HepG2 (cell line): ENCODE results near the gene SMYD4. TPM values are rescaled to one million over a fixed set of nuclear protein-coding genes. Genes with fewer than 3 reads are reported as not detected.

Experiments used
- ELF4 ChIP-seq: sonication (generic); formaldehyde crosslinking; IDR thresholded peaks from 2 replicates; pipeline ENCODE4 v1.5.0; 2020; ENCODE audit warnings: missing genetic modification reagents, mild to moderate bottlenecking, moderate library complexity, borderline replicate concordance
- FOXP1 ChIP-seq, 2 experiments: fragments of 450-650 bp in 1 of 2; IDR thresholded peaks; 2 replicates each; pipeline ENCODE4 v1.6.1; 2017 to 2018; ENCODE audit warnings: antibody characterized with exemption in 1 of 2
- GZF1 ChIP-seq: sonication (generic); formaldehyde crosslinking; IDR thresholded peaks from 2 replicates; pipeline ENCODE4 v1.5.1; 2020; ENCODE audit warnings: mild to moderate bottlenecking, missing genetic modification reagents
- KLF12 ChIP-seq: sonication (generic); formaldehyde crosslinking; IDR thresholded peaks from 2 replicates; pipeline ENCODE4 v1.4.0; 2020; ENCODE audit warnings: missing genetic modification reagents, borderline replicate concordance
- RBAK ChIP-seq: sonication (generic); formaldehyde crosslinking; IDR thresholded peaks from 2 replicates; pipeline ENCODE4 v1.5.1; 2020; ENCODE audit warnings: mild to moderate bottlenecking, missing genetic modification reagents
- SMARCE1 ChIP-seq: fragments of 450-650 bp; IDR thresholded peaks from 2 replicates; pipeline ENCODE4 v1.6.1; 2017; ENCODE audit warnings: borderline replicate concordance
- XRCC5 ChIP-seq: fragments of 200-400 bp; formaldehyde crosslinking; optimal IDR thresholded peaks from 2 replicates; pipeline ENCODE3; 2017; ENCODE audit warnings: mild to moderate bottlenecking, low read length
- ZNF333 ChIP-seq: sonication (generic); formaldehyde crosslinking; IDR thresholded peaks from 2 replicates; pipeline ENCODE4 v1.4.0; 2020; ENCODE audit warnings: mild to moderate bottlenecking, missing genetic modification reagents, borderline replicate concordance
- ZNF496 ChIP-seq: sonication (generic); formaldehyde crosslinking; IDR thresholded peaks from 2 replicates; pipeline ENCODE4 v1.8.1; 2023; ENCODE audit warnings: mild to moderate bottlenecking, moderate library complexity, missing genetic modification reagents; ENCODE audit not compliant: insufficient replicate concordance
- ZNF549 ChIP-seq: sonication (generic); formaldehyde crosslinking; IDR thresholded peaks from 2 replicates; pipeline ENCODE4 v1.5.0; 2020; ENCODE audit warnings: missing genetic modification reagents
- ZNF790 ChIP-seq: sonication (generic); formaldehyde crosslinking; IDR thresholded peaks from 2 replicates; pipeline ENCODE4 v1.8.0; 2022; ENCODE audit warnings: missing genetic modification reagents, mild to moderate bottlenecking, borderline replicate concordance
- ZSCAN25 ChIP-seq: sonication (generic); formaldehyde crosslinking; IDR thresholded peaks from 2 replicates; pipeline ENCODE4 v1.8.0; 2022; ENCODE audit warnings: mild to moderate bottlenecking, missing genetic modification reagents
- polyA plus RNA-seq, 8 experiments: library from polyadenylated mRNA; depleted of rRNA in 3 of 8; stranded (reverse) in 7 of 8; unstranded in 1 of 8; fragments of >200 nt; fragmentation: Illumina TruSeq in 4 of 8; extraction: Trizol in 4 of 8; gene quantifications; 2 replicates each; pipeline versions ENCODE4 v1.2.1 to v1.2.3, GENCODE V29; 2011 to 2016; ENCODE audit warnings: low read depth in 4 of 8, missing spikeins in 1 of 8, mixed read lengths in 1 of 8; ENCODE audit not compliant: insufficient read depth in 1 of 8
- total RNA-seq, 5 experiments: library from RNA; depleted of rRNA; stranded (reverse); fragments of >200 nt; fragmentation: Illumina TruSeq; extraction: Trizol; gene quantifications; 2 replicates each; pipeline ENCODE4 v1.2.3, GENCODE V29; 2016; ENCODE audit warnings: low read depth in 1 of 5
- TF ChIP-seq, protein P1 (sequence below): sonication (generic); formaldehyde crosslinking; IDR thresholded peaks from 2 replicates; pipeline ENCODE4 v1.5.0; 2020; ENCODE audit warnings: missing genetic modification reagents
- TF ChIP-seq, protein P2 (sequence below): sonication (generic); formaldehyde crosslinking; IDR thresholded peaks from 2 replicates; pipeline ENCODE4; 2020; ENCODE audit warnings: missing genetic modification reagents, mild to moderate bottlenecking, borderline replicate concordance
- TF ChIP-seq, protein P3 (sequence below): sonication (generic); formaldehyde crosslinking; IDR thresholded peaks from 2 replicates; pipeline ENCODE4 v1.4.0; 2020; ENCODE audit warnings: missing genetic modification reagents, mild to moderate bottlenecking, borderline replicate concordance
- TF ChIP-seq, protein P4 (sequence below): IDR thresholded peaks from 2 replicates; pipeline ENCODE4 v1.6.1; 2012; ENCODE audit warnings: low read depth, low read length, improper control_type of control experiment
- TF ChIP-seq, protein P5 (sequence below): IDR thresholded peaks from 2 replicates; pipeline ENCODE4 v1.6.1; 2018; ENCODE audit warnings: missing genetic modification reagents

SMYD4 gene
- total and polyA plus RNA-seq, 2 of the 13 experiments (the other 11 are each of a cell fraction or from before 2014, with no cell fraction given): 7.4 to 11.3 TPM

DNA sequence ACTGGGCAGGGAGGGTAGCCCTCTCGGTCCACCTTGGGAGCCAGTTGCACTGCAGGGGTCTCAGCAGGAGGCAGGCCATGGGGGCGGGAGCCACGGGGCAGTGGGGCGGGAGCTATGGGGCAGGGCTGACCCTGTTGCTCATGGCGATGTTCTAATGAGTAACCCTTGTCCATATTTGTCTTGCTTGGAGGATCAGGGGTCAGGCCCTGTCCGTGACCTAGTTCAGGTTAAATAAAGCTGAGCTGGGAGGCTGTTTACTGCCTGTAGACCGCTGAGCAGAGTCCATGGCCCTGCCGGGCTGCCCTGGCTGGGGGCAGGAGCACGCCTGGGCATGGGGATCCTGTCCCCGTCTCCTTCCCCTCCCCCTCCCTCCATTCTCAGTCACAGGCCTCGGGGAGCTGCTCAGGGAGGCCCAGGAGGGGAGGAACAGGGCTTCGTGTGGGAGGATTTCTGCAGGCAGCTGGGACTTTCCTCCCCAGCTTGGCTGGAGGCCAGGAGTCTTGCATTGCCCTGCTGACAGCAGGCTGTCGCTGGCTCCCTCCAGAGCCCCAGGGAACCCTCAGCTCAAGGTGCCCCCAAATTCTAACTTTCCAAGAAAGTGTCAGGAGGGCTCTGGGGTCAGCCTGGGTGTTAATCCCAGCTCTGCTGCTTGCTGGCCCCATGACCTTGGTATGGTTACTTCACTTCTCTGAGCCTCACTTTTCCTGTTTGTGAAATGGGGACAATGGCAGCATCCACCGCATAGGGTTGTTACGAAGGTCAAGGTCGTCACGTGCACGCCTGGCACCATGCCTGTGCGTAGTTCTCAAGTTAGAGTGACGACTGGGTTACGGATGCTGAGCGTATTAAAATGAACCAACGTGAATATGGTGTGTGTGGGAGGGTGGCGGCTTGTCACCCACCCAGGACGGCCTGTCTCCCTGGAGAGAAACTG is 93.1 kb downstream of the SMYD4 start (continued):
- TF ChIP-seq ZNF549: no peak
- TF ChIP-seq KLF12: peak; percentile 85
- TF ChIP-seq ZNF496 (CRISPR knock-in tag): no peak
- TF ChIP-seq ZNF790 (CRISPR knock-in tag): peak; percentile 48; the same call in 1 of the 2 replicates
- no peak for TF ChIP-seq SMARCE1
- TF ChIP-seq ELF4: peak; percentile 50; the same call in 1 of the 2 replicates
- peak; percentile 27; the same call in 1 of the 2 replicates for TF ChIP-seq RBAK
- TF ChIP-seq, protein P1, sequence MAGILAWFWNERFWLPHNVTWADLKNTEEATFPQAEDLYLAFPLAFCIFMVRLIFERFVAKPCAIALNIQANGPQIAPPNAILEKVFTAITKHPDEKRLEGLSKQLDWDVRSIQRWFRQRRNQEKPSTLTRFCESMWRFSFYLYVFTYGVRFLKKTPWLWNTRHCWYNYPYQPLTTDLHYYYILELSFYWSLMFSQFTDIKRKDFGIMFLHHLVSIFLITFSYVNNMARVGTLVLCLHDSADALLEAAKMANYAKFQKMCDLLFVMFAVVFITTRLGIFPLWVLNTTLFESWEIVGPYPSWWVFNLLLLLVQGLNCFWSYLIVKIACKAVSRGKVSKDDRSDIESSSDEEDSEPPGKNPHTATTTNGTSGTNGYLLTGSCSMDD: no peak
- TF ChIP-seq ZNF333 (CRISPR knock-in tag): peak; percentile 82
- TF ChIP-seq, protein P2, sequence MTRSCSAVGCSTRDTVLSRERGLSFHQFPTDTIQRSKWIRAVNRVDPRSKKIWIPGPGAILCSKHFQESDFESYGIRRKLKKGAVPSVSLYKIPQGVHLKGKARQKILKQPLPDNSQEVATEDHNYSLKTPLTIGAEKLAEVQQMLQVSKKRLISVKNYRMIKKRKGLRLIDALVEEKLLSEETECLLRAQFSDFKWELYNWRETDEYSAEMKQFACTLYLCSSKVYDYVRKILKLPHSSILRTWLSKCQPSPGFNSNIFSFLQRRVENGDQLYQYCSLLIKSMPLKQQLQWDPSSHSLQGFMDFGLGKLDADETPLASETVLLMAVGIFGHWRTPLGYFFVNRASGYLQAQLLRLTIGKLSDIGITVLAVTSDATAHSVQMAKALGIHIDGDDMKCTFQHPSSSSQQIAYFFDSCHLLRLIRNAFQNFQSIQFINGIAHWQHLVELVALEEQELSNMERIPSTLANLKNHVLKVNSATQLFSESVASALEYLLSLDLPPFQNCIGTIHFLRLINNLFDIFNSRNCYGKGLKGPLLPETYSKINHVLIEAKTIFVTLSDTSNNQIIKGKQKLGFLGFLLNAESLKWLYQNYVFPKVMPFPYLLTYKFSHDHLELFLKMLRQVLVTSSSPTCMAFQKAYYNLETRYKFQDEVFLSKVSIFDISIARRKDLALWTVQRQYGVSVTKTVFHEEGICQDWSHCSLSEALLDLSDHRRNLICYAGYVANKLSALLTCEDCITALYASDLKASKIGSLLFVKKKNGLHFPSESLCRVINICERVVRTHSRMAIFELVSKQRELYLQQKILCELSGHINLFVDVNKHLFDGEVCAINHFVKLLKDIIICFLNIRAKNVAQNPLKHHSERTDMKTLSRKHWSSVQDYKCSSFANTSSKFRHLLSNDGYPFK: no peak
- TF ChIP-seq ZSCAN25 (CRISPR knock-in tag): no peak; the same call in 1 of the 2 replicates
- TF ChIP-seq, protein P3, sequence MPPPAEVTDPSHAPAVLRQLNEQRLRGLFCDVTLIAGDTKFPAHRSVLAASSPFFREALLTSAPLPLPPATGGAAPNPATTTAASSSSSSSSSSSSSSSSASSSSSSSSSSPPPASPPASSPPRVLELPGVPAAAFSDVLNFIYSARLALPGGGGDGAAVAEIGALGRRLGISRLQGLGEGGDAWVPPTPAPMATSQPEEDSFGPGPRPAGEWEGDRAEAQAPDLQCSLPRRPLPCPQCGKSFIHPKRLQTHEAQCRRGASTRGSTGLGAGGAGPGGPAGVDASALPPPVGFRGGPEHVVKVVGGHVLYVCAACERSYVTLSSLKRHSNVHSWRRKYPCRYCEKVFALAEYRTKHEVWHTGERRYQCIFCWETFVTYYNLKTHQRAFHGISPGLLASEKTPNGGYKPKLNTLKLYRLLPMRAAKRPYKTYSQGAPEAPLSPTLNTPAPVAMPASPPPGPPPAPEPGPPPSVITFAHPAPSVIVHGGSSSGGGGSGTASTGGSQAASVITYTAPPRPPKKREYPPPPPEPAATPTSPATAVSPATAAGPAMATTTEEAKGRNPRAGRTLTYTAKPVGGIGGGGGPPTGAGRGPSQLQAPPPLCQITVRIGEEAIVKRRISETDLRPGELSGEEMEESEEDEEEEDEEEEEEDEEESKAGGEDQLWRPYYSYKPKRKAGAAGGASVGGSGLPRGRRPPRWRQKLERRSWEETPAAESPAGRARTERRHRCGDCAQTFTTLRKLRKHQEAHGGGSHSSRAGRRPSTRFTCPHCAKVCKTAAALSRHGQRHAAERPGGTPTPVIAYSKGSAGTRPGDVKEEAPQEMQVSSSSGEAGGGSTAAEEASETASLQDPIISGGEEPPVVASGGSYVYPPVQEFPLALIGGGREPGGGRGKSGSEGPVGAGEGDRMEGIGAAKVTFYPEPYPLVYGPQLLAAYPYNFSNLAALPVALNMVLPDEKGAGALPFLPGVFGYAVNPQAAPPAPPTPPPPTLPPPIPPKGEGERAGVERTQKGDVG: peak; percentile 49
- TF ChIP-seq, protein P4, sequence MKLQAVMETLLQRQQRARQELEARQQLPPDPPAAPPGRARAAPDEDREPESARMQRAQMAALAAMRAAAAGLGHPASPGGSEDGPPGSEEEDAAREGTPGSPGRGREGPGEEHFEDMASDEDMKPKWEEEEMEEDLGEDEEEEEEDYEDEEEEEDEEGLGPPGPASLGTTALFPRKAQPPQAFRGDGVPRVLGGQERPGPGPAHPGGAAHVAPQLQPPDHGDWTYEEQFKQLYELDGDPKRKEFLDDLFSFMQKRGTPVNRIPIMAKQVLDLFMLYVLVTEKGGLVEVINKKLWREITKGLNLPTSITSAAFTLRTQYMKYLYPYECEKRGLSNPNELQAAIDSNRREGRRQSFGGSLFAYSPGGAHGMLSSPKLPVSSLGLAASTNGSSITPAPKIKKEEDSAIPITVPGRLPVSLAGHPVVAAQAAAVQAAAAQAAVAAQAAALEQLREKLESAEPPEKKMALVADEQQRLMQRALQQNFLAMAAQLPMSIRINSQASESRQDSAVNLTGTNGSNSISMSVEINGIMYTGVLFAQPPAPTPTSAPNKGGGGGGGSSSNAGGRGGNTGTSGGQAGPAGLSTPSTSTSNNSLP: peak; percentile 48
- TF ChIP-seq GZF1 (CRISPR knock-in tag): peak; percentile 89
- TF ChIP-seq XRCC5: peak; percentile 82
- TF ChIP-seq, protein P5, sequence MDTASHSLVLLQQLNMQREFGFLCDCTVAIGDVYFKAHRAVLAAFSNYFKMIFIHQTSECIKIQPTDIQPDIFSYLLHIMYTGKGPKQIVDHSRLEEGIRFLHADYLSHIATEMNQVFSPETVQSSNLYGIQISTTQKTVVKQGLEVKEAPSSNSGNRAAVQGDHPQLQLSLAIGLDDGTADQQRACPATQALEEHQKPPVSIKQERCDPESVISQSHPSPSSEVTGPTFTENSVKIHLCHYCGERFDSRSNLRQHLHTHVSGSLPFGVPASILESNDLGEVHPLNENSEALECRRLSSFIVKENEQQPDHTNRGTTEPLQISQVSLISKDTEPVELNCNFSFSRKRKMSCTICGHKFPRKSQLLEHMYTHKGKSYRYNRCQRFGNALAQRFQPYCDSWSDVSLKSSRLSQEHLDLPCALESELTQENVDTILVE: peak; percentile 85
- peak; percentile 88 for TF ChIP-seq FOXP1 (IDR thresholded peaks at IDR 0.05)
- peak; percentile 98 for TF ChIP-seq FOXP1 (CRISPR knock-in tag; IDR thresholded peaks at IDR 0.05)
